ENCODE data around the gene AFAP1L2. TPM values are rescaled to one million over a fixed set of nuclear protein-coding genes. Genes with fewer than 3 reads are reported as not detected.
A peak's percentile ranks its signal among the peaks of the same experiment; 100 is the strongest.

AFAP1L2 gene
- total RNA-seq, 1 donor from 2014 or later, result 5.3 TPM

DNA sequence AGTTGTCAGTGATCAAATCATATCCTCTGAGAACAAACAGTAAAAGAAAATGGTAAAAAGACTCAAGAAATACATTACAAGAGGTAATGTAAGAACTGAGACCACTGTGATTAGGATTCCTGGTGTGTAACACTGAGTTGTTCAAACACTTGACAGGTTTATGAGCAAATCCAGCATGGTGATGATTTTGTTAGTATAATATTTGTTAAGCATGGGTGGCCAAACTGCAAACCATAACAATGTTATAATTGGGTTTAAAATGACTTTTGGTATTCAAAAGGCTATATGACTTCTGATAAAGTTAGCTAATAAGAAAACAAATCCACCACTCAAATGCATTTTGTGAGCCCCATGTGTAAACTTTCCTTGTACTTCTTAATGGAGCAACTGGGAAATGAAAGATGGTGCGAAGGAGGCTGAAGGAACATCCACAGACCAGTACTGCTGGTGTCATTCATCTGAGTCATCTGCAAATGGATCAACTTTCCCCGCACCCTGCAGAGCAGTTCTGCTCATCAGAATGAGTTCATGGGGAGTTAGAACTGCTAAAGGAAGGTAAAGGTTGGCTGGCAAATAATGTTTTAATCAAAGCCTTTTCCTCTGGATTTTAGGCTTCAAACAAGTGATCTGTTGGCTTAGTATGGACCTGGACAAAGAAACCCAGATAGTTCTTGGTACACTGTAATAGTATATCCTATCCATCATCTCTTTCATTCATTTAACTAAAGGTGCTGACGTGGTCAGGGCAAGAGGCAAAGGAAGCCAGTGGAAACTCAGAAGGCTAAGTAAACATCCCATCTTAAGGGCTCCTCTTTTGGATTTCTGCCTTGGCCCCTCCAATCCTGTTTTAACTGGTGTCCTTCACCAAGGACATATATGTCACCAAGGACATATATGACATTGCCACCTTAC is 45.0 kb downstream of the AFAP1L2 start:
- no peak for ATAC-seq
- no peak for DNase-seq
- Histone ChIP-seq H3K27me3 (ENCODE audit: low read depth) (no peaks in the 10 kb centered on the region), H3K4me3 (no peak overlapping the region), H3K36me3 (no peaks in the 10 kb centered on the region), H3K27ac (no peak overlapping the region), H3K4me1 (peaks cover 15% of the 10 kb centered on the region), H3K9me3 (no peaks in the 10 kb centered on the region)
- TF ChIP-seq, protein P1, sequence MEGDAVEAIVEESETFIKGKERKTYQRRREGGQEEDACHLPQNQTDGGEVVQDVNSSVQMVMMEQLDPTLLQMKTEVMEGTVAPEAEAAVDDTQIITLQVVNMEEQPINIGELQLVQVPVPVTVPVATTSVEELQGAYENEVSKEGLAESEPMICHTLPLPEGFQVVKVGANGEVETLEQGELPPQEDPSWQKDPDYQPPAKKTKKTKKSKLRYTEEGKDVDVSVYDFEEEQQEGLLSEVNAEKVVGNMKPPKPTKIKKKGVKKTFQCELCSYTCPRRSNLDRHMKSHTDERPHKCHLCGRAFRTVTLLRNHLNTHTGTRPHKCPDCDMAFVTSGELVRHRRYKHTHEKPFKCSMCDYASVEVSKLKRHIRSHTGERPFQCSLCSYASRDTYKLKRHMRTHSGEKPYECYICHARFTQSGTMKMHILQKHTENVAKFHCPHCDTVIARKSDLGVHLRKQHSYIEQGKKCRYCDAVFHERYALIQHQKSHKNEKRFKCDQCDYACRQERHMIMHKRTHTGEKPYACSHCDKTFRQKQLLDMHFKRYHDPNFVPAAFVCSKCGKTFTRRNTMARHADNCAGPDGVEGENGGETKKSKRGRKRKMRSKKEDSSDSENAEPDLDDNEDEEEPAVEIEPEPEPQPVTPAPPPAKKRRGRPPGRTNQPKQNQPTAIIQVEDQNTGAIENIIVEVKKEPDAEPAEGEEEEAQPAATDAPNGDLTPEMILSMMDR (IDR thresholded peaks at IDR 0.05), result no peak
- intact Hi-C loops (cut with DNase I), result no loop called here

DNA sequence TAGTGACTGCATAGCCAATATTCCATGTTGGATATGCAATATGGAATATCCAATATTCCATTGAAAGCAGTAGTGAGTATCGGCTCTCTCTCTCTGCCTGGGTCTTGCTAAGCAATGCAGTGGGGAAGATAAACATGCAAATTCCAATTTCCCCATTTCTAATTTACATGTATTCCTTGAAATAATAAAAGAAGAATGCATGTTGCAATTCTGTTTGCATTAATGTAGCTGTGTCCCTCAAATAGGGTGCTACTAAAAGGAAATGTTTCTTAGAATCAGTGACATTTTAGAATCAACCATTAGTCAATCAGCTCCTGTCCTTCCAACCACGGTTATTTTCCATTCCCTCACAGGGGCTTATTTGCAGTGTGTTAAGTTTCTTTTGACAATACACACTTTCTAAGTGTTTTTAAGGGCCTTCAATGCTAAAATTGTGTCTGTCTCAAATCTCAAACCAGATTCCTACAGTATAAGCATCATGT is 46.7 kb downstream of the AFAP1L2 start:
- no peaks in the 10 kb centered on the region for H3K27me3 ChIP-seq (ENCODE audit: low read depth)
- TF ChIP-seq, protein P1 (IDR thresholded peaks at IDR 0.05), result no peak
- H3K36me3 ChIP-seq, result no peaks in the 10 kb centered on the region
- H3K27ac ChIP-seq, result no peak overlapping the region
- peaks cover 15% of the 10 kb centered on the region for H3K4me1 ChIP-seq
- DNase-seq (no peak), ATAC-seq (no peak)
- intact Hi-C loops (cut with DNase I), result no loop called here
- H3K9me3 ChIP-seq, result no peaks in the 10 kb centered on the region
- H3K4me3 ChIP-seq, result no peak overlapping the region

DNA sequence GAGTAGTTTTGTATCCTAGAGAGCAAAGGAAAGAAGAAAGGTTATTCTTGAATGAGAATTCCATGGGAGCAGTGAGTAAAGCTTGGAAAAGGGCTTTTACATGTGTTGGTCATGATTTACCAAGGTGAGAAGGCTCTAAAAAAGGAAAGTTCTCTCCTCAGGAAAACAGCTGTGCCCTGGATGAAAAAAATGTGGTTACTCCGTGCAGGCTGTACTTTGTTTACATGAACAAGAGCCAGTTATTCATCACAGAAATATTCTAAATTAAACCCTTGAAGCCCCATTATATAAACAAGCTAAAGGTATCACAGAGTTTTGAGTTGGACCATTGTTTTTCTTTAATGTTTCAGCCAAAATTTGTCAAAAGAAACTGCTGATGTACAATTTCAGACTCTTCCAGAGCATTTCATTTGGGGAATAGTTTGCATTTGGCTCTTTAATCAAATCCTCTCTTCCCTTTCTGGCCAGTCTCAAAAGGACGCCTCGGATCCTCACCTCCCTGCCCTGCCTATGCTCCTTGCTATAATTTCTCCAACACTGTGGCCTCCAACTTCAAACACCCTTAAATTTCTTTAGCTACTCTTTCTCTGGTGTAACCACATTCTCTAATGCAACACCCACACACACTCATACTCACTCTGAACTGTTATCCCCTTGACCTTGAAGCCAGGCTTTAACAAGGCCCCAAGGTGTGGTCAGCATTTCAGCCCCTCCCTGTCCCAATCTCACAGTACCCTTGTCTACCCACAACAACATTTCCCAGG is 47.4 kb downstream of the AFAP1L2 start:
- Histone ChIP-seq H3K27ac (no peak overlapping the region), H3K36me3 (no peaks in the 10 kb centered on the region), H3K27me3 (ENCODE audit: low read depth) (no peaks in the 10 kb centered on the region), H3K4me3 (no peak overlapping the region), H3K9me3 (no peaks in the 10 kb centered on the region), H3K4me1 (peaks cover 15% of the 10 kb centered on the region)
- intact Hi-C loops (cut with DNase I), result no loop called here
- ATAC-seq (peak; percentile 65), DNase-seq (no peak)
- TF ChIP-seq, protein P1 (IDR thresholded peaks at IDR 0.05), result no peak

DNA sequence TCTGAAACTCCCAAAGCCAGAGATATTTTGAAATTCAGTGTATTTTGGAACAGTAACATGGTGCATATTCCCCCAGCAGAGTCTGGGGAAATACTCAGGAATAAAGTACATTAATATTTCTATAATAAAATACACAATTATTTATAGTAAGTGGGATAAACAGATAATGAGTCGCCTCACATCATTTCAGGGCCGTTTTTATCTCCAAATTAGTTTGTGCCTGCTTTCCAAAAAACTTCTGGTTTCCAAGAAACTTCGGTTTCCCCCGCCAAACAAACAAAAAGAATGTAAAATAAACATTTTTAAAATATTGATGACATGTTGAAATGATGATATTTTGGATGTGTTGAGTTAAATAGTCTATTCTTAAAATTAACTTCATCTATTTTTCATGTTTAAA is 48.2 kb downstream of the AFAP1L2 start:
- no peak for ATAC-seq
- intact Hi-C loops (cut with DNase I), result no loop called here
- no peak overlapping the region for H3K4me3 ChIP-seq
- H3K4me1 ChIP-seq, result peaks cover 15% of the 10 kb centered on the region
- no peak overlapping the region for H3K27ac ChIP-seq
- H3K27me3 ChIP-seq (ENCODE audit: low read depth), result no peaks in the 10 kb centered on the region
- no peaks in the 10 kb centered on the region for H3K36me3 ChIP-seq
- H3K9me3 ChIP-seq, result no peaks in the 10 kb centered on the region
- no peak for DNase-seq
- TF ChIP-seq, protein P1 (IDR thresholded peaks at IDR 0.05), result no peak

DNA sequence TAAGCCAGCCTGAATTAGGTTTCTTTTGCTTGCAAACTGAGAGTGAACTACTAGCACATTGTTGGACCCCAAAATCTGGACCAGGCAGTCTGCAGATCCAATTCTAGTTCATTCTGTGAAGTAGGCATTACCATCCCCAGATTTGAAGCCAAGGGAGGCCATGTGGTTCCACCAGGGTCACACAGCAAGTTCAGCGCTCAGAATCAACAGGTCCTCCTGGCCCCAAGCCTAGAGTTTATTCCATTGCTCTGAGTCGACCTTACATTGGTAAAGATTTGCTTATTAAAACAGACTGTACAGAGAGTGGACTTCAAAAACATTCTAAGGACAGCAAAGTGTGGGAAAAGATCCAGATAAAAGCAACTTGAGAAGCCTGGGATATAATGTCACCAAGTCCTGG is 50.9 kb downstream of the AFAP1L2 start:
- no peaks in the 10 kb centered on the region for H3K27me3 ChIP-seq (ENCODE audit: low read depth)
- ATAC-seq (no peak), DNase-seq (no peak)
- H3K36me3 ChIP-seq, result no peaks in the 10 kb centered on the region
- intact Hi-C loops (cut with DNase I), result no loop called here
- TF ChIP-seq, protein P1 (IDR thresholded peaks at IDR 0.05), result no peak
- H3K9me3 ChIP-seq, result no peaks in the 10 kb centered on the region
- no peak overlapping the region for H3K4me3 ChIP-seq
- no peak overlapping the region for H3K27ac ChIP-seq
- H3K4me1 ChIP-seq, result peaks cover 24% of the 10 kb centered on the region

Measured in lower lobe of right lung (tissue), 2 donors.